ENCODE measurements around the gene TSPAN11.
"Not testable (repeated sequence)": the region's sequence is repeated elsewhere in the genome, so short reads cannot be mapped to it uniquely, and the experiment has no call there.

TSPAN11 gene

GRCh38 chr12:31002999-31003398 lies 76.5 kb downstream of the TSPAN11 start:
- no peak for DNase-seq (ENCODE audit: low read depth)

GRCh38 chr12:31003861-31004640 lies 77.5 kb downstream of the TSPAN11 start:
- no peak for DNase-seq (ENCODE audit: low read depth)

- no peak for DNase-seq (ENCODE audit: low read depth)
Observed at GRCh38 chr12:31004666-31005065, 78.1 kb downstream of the TSPAN11 start.

GRCh38 chr12:31005256-31005943 lies 78.9 kb downstream of the TSPAN11 start:
- no peak for DNase-seq (ENCODE audit: low read depth)

- DNase-seq (ENCODE audit: low read depth), result no peak
Observed at GRCh38 chr12:31005944-31006361, 79.4 kb downstream of the TSPAN11 start.

GRCh38 chr12:31006416-31007152 lies 80.0 kb downstream of the TSPAN11 start:
- DNase-seq (ENCODE audit: low read depth), result no peak

GRCh38 chr12:31007153-31007495 lies 80.6 kb downstream of the TSPAN11 start:
- DNase-seq (ENCODE audit: low read depth), result no peak

- DNase-seq (ENCODE audit: low read depth), result no peak
Observed at GRCh38 chr12:31007636-31008175, 81.2 kb downstream of the TSPAN11 start.

- no peak for DNase-seq (ENCODE audit: low read depth)
Observed at GRCh38 chr12:31008241-31008761, 81.8 kb downstream of the TSPAN11 start.

GRCh38 chr12:31008961-31009840 lies 82.7 kb downstream of the TSPAN11 start:
- DNase-seq (ENCODE audit: low read depth), result no peak

- no peak for DNase-seq (ENCODE audit: low read depth)
Observed at GRCh38 chr12:31009976-31010375, 83.4 kb downstream of the TSPAN11 start.

- no peak for DNase-seq (ENCODE audit: low read depth)
Observed at GRCh38 chr12:31011336-31011735, 84.8 kb downstream of the TSPAN11 start.

GRCh38 chr12:31011746-31012566 lies 85.4 kb downstream of the TSPAN11 start:
- no peak for DNase-seq (ENCODE audit: low read depth)

- DNase-seq (ENCODE audit: low read depth), result not testable (repeated sequence)
Observed at GRCh38 chr12:31012567-31012891, 86.0 kb downstream of the TSPAN11 start.

- no peak for DNase-seq (ENCODE audit: low read depth)
Observed at GRCh38 chr12:31015215-31015614, 88.7 kb downstream of the TSPAN11 start.

- no peak for DNase-seq (ENCODE audit: low read depth)
Observed at GRCh38 chr12:31016057-31016456, 89.5 kb downstream of the TSPAN11 start.

GRCh38 chr12:31017535-31017934 lies 91.0 kb downstream of the TSPAN11 start:
- DNase-seq (ENCODE audit: low read depth), result no peak

- DNase-seq (ENCODE audit: low read depth), result no peak
Observed at GRCh38 chr12:31018106-31018789, 91.7 kb downstream of the TSPAN11 start.

GRCh38 chr12:31018790-31019505 lies 92.4 kb downstream of the TSPAN11 start:
- DNase-seq (ENCODE audit: low read depth), result no peak
